ENCODE measurements around the gene COBL.

COBL gene

DNA sequence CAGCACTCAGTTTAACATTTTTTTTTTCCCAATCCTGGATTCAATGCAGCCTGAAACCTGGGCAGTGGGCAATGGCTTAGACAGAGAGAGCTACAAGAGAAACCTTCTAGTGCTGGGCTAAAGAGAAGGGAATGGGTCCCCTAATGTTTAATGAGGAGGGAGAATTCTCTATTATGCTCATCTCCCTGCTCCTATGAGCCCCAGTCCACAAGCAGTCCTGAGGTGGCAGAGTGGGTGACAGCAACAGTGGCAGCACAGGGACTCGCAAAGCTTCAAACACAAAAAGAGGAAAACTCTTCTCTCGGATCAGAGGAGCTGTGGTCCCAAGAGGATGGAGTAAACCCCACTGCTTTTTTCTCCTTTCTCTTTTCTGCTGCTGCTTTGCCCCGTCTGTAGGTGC is 36.5 kb downstream of the COBL start:
- Histone ChIP-seq H3K9me3 (ENCODE audit: control insufficient read depth, low read depth, low read length) (no peaks in the 10 kb centered on the region), H3K36me3 (ENCODE audit: control insufficient read depth, low read depth, low read length) (no peaks in the 10 kb centered on the region), H3K4me1 (ENCODE audit: control insufficient read depth, low read depth, low read length) (no peaks in the 10 kb centered on the region), H3K27ac (ENCODE audit: low read length) (no peak overlapping the region), H3K27me3 (ENCODE audit: control insufficient read depth, insufficient read depth, low read length) (no peaks in the 10 kb centered on the region), H3K4me3 (ENCODE audit: low read length) (no peak overlapping the region), H3K9ac (ENCODE audit: low read length) (no peak overlapping the region)

DNA sequence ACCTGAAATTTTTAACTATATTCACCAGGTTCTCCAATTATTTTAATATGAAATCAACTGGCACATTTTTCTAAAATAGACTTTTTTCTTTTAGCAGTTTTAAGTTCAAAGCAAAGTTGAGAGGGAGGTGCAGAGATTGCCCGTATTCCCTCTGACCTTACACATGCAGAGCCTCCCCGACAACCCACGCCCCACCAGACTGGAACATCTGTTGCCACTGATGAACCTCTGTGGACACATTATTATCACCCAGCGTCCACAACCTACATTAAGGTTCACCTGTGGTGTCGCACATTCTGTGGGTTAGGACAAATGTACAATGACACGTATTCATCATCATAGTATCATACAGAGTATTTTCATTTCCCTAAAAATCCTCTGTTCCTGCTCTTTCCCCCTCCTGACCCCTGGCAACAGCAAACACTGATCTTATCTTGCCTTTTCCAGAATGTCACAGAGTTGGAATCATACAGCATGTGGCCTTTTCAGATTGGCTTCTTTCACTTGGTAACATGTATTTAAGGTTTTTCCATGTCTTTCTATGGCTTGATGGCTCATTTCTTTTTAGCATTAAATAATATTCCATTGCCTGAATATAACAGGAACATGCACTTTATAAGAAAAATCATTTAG is 37.1 kb downstream of the COBL start:
- H3K27me3 ChIP-seq (ENCODE audit: control insufficient read depth, insufficient read depth, low read length) = no peaks in the 10 kb centered on the region
- no peak overlapping the region for H3K9ac ChIP-seq (ENCODE audit: low read length)
- no peaks in the 10 kb centered on the region for H3K4me1 ChIP-seq (ENCODE audit: control insufficient read depth, low read depth, low read length)
- H3K4me3 ChIP-seq (ENCODE audit: low read length) = no peak overlapping the region
- no peaks in the 10 kb centered on the region for H3K36me3 ChIP-seq (ENCODE audit: control insufficient read depth, low read depth, low read length)
- no peaks in the 10 kb centered on the region for H3K9me3 ChIP-seq (ENCODE audit: control insufficient read depth, low read depth, low read length)
- H3K27ac ChIP-seq (ENCODE audit: low read length) = no peak overlapping the region

DNA sequence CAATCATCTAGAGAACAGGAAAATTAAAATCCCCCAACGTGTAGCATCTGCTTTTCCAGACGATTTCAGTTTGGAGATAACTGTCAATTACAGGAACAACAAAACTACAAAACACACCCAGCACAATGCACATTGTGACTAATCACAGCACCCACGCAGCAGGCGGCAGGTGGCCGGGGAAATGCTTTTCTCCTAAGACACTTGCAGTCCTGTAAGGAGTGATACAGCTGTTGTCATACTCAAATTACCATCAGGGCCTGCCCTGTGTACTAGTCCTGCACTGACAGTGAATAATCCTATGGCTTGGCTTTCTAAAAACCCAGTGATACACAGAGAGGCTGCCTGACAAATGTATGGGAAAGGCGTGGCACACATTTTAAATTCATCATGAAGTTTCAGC is 37.8 kb downstream of the COBL start:
- H3K4me3 ChIP-seq (ENCODE audit: low read length) = no peak overlapping the region
- H3K9me3 ChIP-seq (ENCODE audit: control insufficient read depth, low read depth, low read length) = no peaks in the 10 kb centered on the region
- H3K27ac ChIP-seq (ENCODE audit: low read length) = no peak overlapping the region
- H3K9ac ChIP-seq (ENCODE audit: low read length) = no peak overlapping the region
- no peaks in the 10 kb centered on the region for H3K4me1 ChIP-seq (ENCODE audit: control insufficient read depth, low read depth, low read length)
- no peaks in the 10 kb centered on the region for H3K27me3 ChIP-seq (ENCODE audit: control insufficient read depth, insufficient read depth, low read length)
- H3K36me3 ChIP-seq (ENCODE audit: control insufficient read depth, low read depth, low read length) = no peaks in the 10 kb centered on the region

DNA sequence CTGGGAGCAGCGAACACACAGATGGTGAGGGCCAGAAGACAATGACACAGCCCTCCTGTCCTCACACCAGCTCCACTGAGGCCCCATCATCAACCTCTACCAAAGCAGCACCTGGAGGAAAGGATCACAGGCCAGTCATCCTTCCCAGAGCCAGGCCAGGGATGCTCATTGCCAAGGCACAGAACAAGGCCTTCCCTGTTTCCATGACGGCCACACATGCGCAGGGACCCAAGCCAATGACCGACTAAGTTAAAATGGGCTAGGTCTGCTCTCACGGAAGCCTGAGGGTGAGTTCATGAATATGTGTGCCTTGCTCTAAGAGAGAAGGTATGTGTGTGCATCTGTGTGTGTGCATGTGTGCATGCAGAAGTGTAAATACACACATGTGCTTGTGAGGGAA is 39.6 kb downstream of the COBL start:
- no peak overlapping the region for H3K9ac ChIP-seq (ENCODE audit: low read length)
- no peak overlapping the region for H3K27ac ChIP-seq (ENCODE audit: low read length)
- no peaks in the 10 kb centered on the region for H3K36me3 ChIP-seq (ENCODE audit: control insufficient read depth, low read depth, low read length)

DNA sequence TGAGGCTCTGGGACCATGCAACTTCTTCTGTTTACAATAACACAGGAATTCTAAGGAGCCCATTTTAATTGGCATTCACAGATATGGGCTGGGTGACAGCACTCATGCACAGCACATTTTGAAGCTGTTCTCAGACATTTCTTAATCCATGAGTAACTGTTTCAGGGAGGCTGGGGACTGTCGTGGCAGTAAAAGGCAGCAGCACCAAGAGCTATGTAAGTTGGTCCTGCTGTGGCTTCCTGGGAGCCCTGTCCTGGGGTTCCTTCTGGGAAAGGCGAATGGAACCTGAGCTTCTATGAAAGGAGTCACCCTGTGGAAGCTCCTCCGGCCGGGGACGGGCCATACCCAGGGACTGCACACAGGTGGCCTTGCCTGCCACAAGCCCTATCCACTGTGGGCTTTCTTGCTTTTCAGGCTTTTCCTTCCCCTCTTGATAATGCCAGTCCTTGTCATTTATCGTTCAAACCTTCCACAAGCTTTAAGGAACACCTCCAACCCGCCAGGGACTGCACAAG is 40.5 kb downstream of the COBL start:
- no peaks in the 10 kb centered on the region for H3K36me3 ChIP-seq (ENCODE audit: control insufficient read depth, low read depth, low read length)
- H3K27me3 ChIP-seq (ENCODE audit: control insufficient read depth, insufficient read depth, low read length) = no peaks in the 10 kb centered on the region
- no peaks in the 10 kb centered on the region for H3K9me3 ChIP-seq (ENCODE audit: control insufficient read depth, low read depth, low read length)
- no peak overlapping the region for H3K9ac ChIP-seq (ENCODE audit: low read length)
- no peak overlapping the region for H3K4me3 ChIP-seq (ENCODE audit: low read length)
- H3K27ac ChIP-seq (ENCODE audit: low read length) = no peak overlapping the region
- no peaks in the 10 kb centered on the region for H3K4me1 ChIP-seq (ENCODE audit: control insufficient read depth, low read depth, low read length)

More for the DNA sequence above, 39.6 kb downstream of the COBL start:
- no peak overlapping the region for H3K4me3 ChIP-seq (ENCODE audit: low read length)
- H3K27me3 ChIP-seq (ENCODE audit: control insufficient read depth, insufficient read depth, low read length) = no peaks in the 10 kb centered on the region
- H3K4me1 ChIP-seq (ENCODE audit: control insufficient read depth, low read depth, low read length) = no peaks in the 10 kb centered on the region
- H3K9me3 ChIP-seq (ENCODE audit: control insufficient read depth, low read depth, low read length) = no peaks in the 10 kb centered on the region

DNA sequence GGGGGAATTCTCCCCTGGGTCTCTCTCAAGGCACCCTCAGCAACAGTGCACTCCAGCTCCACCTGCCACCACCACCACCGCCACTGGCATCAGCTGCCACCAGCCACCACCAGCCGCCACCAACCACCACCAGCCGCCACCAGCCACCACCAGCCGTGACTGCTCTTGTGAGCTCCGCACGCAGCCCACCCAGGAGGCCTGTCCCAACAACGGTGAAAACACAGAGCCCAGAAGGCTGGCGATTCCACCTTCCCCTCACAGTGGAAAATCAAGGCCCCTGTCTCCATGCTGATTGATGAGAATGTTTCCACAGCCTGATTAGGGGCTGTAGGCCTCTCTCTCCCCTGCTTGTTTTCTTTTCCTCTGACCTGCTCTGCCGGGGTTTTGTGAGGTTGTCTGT is 41.1 kb downstream of the COBL start:
- no peaks in the 10 kb centered on the region for H3K9me3 ChIP-seq (ENCODE audit: control insufficient read depth, low read depth, low read length)
- H3K36me3 ChIP-seq (ENCODE audit: control insufficient read depth, low read depth, low read length) = no peaks in the 10 kb centered on the region
- no peaks in the 10 kb centered on the region for H3K4me1 ChIP-seq (ENCODE audit: control insufficient read depth, low read depth, low read length)
- no peaks in the 10 kb centered on the region for H3K27me3 ChIP-seq (ENCODE audit: control insufficient read depth, insufficient read depth, low read length)
- H3K9ac ChIP-seq (ENCODE audit: low read length) = no peak overlapping the region
- H3K4me3 ChIP-seq (ENCODE audit: low read length) = no peak overlapping the region
- H3K27ac ChIP-seq (ENCODE audit: low read length) = no peak overlapping the region

DNA sequence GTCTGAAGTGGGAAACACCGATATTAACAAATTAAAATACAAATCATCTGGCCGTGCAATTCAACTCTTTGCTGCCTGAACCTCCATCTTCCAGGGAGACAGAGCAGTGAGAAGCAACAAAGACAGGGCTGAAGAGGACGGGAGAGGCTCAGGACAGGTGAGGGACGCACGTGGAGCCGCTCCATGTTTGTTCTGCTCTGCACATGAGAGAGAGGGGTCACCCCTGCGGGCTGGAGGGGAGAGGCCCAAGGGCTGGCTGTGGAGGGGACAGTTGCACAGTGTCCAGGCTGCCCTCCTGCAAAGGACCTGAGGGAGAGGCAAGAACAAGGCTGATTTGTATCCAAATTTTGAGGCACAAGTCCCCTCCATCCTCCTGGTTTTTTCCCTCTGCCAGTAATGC is 41.7 kb downstream of the COBL start:
- H3K36me3 ChIP-seq (ENCODE audit: control insufficient read depth, low read depth, low read length) = no peaks in the 10 kb centered on the region
- no peak overlapping the region for H3K9ac ChIP-seq (ENCODE audit: low read length)
- H3K4me3 ChIP-seq (ENCODE audit: low read length) = no peak overlapping the region
- no peaks in the 10 kb centered on the region for H3K27me3 ChIP-seq (ENCODE audit: control insufficient read depth, insufficient read depth, low read length)
- H3K4me1 ChIP-seq (ENCODE audit: control insufficient read depth, low read depth, low read length) = no peaks in the 10 kb centered on the region
- H3K9me3 ChIP-seq (ENCODE audit: control insufficient read depth, low read depth, low read length) = no peaks in the 10 kb centered on the region
- no peak overlapping the region for H3K27ac ChIP-seq (ENCODE audit: low read length)

DNA sequence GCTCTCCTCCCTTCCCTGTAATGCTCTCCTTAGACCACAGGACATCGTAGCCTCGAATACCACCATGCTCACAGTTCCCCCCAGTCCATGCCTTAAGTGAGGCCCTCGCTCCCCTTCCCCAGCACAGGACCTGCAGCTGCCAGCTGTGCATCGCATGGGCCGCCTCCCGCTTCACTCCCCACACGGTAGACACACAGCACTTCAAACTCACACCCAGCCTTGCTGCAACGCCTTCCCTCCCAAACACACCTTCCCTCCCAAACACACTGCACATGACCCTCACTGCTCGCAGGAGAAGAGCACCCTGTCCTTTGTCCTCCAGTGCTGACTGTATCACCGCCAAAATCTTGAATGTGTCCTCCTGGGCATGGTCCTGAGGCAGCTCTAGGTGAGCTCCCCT is 42.6 kb downstream of the COBL start:
- Histone ChIP-seq H3K9ac (ENCODE audit: low read length) (no peak overlapping the region), H3K9me3 (ENCODE audit: control insufficient read depth, low read depth, low read length) (no peaks in the 10 kb centered on the region), H3K27ac (ENCODE audit: low read length) (no peak overlapping the region), H3K4me3 (ENCODE audit: low read length) (no peak overlapping the region), H3K36me3 (ENCODE audit: control insufficient read depth, low read depth, low read length) (no peaks in the 10 kb centered on the region), H3K27me3 (ENCODE audit: control insufficient read depth, insufficient read depth, low read length) (no peaks in the 10 kb centered on the region), H3K4me1 (ENCODE audit: control insufficient read depth, low read depth, low read length) (no peaks in the 10 kb centered on the region)

DNA sequence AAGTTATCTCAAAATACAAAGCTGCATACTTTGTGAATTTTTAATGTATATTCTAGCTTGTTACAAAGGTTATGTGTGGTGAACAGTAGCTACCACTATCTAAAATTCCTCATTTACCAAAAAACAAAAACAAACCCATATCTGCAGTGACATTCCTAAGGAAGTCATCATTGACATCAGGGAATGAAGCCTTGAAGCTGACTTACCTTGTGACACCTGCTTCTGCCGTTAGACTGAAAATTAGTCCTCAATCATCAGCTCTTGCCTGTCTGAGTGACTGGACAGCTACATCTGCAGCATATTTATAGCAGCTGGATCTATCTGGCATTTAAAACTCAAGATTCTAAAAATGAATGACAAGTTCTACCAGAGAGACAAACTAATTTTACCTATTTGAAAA is 43.2 kb downstream of the COBL start:
- H3K9ac ChIP-seq (ENCODE audit: low read length) = no peak overlapping the region
- H3K27ac ChIP-seq (ENCODE audit: low read length) = no peak overlapping the region
- no peaks in the 10 kb centered on the region for H3K36me3 ChIP-seq (ENCODE audit: control insufficient read depth, low read depth, low read length)
- no peaks in the 10 kb centered on the region for H3K9me3 ChIP-seq (ENCODE audit: control insufficient read depth, low read depth, low read length)
- no peaks in the 10 kb centered on the region for H3K4me1 ChIP-seq (ENCODE audit: control insufficient read depth, low read depth, low read length)
- no peaks in the 10 kb centered on the region for H3K27me3 ChIP-seq (ENCODE audit: control insufficient read depth, insufficient read depth, low read length)
- H3K4me3 ChIP-seq (ENCODE audit: low read length) = no peak overlapping the region

DNA sequence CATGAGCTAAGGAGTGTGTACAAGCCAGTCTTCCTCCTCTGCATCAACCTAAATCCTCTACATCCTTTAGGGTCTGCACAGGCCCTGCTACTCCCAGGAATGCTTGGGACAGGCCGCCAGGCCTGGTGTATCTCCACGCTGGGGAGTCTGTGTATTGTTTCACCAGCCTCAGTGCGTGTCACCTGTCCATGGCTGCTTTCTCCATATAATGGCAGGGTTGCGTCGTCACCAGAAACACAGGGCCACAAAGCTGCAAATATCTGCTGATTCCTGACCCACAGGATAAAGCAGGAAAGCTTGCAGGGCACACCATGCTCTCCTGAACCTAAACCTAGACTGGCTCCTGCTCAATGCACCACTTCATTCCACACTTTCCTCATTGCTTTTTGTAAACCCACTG is 45.6 kb downstream of the COBL start:
- H3K9me3 ChIP-seq (ENCODE audit: control insufficient read depth, low read depth, low read length) = no peaks in the 10 kb centered on the region
- no peaks in the 10 kb centered on the region for H3K27me3 ChIP-seq (ENCODE audit: control insufficient read depth, insufficient read depth, low read length)
- no peak overlapping the region for H3K9ac ChIP-seq (ENCODE audit: low read length)
- H3K4me3 ChIP-seq (ENCODE audit: low read length) = no peak overlapping the region
- no peaks in the 10 kb centered on the region for H3K4me1 ChIP-seq (ENCODE audit: control insufficient read depth, low read depth, low read length)
- H3K36me3 ChIP-seq (ENCODE audit: control insufficient read depth, low read depth, low read length) = no peaks in the 10 kb centered on the region
- no peak overlapping the region for H3K27ac ChIP-seq (ENCODE audit: low read length)

DNA sequence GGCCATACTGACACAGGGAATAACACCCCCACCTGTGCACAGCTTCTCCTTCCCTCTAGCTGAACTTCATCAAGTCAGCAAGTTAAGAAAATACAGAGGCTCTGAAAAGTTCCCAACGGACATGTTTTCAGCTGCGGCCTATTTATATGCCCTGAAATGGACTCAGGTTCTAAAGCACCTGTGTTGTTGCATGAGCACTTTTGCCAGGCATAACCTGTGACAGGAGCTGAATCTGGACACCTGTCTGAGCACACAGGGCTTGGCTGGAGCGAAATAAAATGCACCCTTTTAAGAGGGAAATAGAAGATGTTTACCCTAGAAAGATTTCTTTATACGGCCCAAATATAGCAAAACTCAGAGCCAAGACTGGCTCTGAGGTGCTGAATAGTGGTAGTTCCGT is 46.7 kb downstream of the COBL start:
- H3K4me3 ChIP-seq (ENCODE audit: low read length) = no peak overlapping the region
- H3K9me3 ChIP-seq (ENCODE audit: control insufficient read depth, low read depth, low read length) = no peaks in the 10 kb centered on the region
- H3K4me1 ChIP-seq (ENCODE audit: control insufficient read depth, low read depth, low read length) = no peaks in the 10 kb centered on the region
- H3K27me3 ChIP-seq (ENCODE audit: control insufficient read depth, insufficient read depth, low read length) = no peaks in the 10 kb centered on the region
- no peaks in the 10 kb centered on the region for H3K36me3 ChIP-seq (ENCODE audit: control insufficient read depth, low read depth, low read length)
- no peak overlapping the region for H3K9ac ChIP-seq (ENCODE audit: low read length)
- H3K27ac ChIP-seq (ENCODE audit: low read length) = no peak overlapping the region

DNA sequence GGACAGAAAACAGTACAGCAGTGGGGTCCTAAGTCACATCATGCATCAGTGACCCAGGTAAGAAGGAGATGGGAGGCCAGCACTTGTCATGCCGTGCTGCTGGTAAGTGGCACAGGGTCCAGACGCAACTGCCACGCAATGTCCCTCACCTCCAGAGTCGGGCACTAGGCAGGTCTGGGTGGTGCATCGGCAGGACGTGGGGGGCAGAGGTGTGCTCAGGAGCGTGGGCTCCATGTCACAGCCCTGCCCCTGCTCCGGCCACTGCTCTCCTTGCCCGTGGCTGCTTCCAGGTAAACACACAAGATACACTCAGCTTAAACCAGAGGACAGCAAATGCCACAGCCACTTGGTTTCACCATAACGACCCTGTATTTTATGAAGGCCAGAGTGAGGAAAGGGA is 47.3 kb downstream of the COBL start:
- H3K9me3 ChIP-seq (ENCODE audit: control insufficient read depth, low read depth, low read length) = no peaks in the 10 kb centered on the region
- no peaks in the 10 kb centered on the region for H3K27me3 ChIP-seq (ENCODE audit: control insufficient read depth, insufficient read depth, low read length)
- H3K27ac ChIP-seq (ENCODE audit: low read length) = no peak overlapping the region
- no peaks in the 10 kb centered on the region for H3K36me3 ChIP-seq (ENCODE audit: control insufficient read depth, low read depth, low read length)
- H3K9ac ChIP-seq (ENCODE audit: low read length) = no peak overlapping the region
- no peaks in the 10 kb centered on the region for H3K4me1 ChIP-seq (ENCODE audit: control insufficient read depth, low read depth, low read length)
- no peak overlapping the region for H3K4me3 ChIP-seq (ENCODE audit: low read length)

Measured in iPS-18a (cell line).